Smooth muscle cell of the brain vasculature (primary cell): ENCODE measurements around the gene BEST4.
"Not testable (repeated sequence)": the region's sequence is repeated elsewhere in the genome, so short reads cannot be mapped to it uniquely, and the experiment has no call there.

Experiments
- DNase-seq: peaks from one replicate; pipeline ENCODE4 v3.0.0-alpha.2; 2012; ENCODE audit warnings: low read depth, low spot score

BEST4 gene

DNA sequence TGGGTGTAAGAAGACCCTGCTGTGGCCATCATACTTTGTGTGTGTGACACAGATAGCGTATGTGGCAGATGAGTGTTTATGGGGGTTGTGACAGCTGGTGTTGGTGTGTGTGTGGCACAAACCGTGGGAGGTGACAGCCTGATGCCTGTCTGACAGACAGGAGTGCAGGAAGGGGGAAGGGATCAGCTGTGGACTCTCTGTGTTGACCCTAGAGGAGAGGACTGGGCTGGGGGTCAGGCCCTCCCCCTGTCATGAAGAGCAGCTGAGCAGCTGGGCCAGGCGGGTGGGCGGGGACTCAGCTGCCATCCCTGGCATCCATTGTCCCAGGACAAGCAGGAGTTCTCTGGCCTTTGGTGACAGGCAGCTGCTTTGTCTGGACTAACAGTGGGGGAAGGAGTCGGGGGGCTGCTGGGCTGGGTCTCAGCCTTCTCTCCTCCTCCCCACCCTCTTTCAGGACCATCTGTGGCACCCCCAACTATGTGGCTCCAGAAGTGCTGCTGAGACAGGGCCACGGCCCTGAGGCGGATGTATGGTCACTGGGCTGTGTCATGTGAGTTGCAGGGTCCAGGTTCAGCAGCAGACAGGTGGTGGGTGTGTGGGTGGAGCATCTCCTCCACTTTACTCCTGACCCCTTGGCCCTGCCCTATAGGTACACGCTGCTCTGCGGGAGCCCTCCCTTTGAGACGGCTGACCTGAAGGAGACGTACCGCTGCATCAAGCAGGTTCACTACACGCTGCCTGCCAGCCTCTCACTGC lies 14.5 kb upstream of the BEST4 start:
- no peak for DNase-seq

DNA sequence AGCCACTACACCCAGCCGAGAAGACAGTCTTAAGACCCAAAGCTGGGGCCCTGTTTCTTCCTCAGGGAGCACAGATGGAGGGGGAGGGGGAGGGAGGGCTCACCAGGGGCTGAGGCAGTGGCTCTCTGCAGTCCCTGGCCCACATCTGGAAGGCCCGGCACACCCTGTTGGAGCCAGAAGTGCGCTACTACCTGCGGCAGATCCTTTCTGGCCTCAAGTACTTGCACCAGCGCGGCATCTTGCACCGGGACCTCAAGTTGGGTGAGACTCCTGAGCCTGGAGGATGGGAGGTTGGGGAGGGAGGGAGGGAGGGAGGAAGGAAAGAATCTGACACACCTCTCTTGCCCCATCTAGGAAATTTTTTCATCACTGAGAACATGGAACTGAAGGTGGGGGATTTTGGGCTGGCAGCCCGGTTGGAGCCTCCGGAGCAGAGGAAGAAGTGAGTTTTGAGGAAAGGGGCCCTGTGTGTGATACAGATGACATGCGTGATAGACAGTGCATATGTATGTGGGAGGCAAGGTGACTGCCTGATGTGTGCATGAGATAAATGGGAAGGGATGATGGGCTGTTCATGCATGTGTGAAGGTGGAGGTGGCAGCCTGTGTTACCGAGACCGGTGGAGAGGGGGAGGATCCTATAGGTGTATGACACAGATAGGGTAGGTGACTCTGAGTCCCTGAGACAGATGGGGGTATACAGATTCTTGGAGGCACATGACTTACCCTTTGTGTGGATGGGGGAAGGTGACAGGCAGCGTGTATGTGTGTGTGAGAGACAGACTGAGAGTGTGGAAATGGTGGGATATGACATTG lies 13.7 kb upstream of the BEST4 start:
- no peak for DNase-seq

DNA sequence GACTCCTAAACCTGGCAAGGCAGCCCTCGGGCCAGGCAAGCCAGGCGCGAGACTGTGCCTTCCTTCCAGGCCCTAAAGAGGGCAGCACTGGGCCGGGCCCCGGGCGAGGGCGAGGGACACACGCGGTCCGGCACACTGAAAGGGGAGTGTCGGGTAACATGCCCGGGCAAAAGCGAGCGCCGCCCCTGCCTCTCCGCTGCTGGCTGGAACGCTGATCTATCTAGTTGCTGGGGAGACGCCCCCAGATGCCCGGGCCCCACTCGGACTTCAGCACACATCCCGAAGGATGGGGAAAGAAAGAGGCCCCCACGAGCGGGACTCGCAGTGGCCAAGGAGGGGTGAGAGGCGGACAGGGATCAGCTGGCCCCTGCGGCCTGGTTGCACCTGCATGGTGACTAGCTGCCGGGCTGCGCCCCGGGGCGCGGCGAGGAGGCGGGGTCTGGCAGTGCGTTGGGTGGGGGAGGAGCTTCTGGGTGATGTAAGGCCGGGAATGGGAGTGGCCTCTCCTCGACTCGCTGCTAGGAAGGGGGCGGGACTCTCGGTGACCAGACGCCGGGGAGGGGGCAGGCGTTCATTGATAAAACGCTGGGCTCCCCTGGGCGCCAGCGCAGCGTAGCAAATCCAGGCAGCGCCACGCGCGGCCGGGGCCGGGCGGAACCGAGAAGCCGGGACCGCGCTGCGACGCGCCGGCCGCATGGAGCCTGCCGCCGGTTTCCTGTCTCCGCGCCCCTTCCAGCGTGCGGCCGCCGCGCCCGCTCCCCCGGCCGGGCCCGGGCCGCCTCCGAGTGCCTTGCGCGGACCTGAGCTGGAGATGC lies 12.0 kb upstream of the BEST4 start, which contains the start of gene PLK3:
PLK3 (plus strand) TSS at position 608 of the 815 bp plus-strand sequence; CDS start at position 695, 87 bp downstream.
- peak; percentile 96 for DNase-seq

DNA sequence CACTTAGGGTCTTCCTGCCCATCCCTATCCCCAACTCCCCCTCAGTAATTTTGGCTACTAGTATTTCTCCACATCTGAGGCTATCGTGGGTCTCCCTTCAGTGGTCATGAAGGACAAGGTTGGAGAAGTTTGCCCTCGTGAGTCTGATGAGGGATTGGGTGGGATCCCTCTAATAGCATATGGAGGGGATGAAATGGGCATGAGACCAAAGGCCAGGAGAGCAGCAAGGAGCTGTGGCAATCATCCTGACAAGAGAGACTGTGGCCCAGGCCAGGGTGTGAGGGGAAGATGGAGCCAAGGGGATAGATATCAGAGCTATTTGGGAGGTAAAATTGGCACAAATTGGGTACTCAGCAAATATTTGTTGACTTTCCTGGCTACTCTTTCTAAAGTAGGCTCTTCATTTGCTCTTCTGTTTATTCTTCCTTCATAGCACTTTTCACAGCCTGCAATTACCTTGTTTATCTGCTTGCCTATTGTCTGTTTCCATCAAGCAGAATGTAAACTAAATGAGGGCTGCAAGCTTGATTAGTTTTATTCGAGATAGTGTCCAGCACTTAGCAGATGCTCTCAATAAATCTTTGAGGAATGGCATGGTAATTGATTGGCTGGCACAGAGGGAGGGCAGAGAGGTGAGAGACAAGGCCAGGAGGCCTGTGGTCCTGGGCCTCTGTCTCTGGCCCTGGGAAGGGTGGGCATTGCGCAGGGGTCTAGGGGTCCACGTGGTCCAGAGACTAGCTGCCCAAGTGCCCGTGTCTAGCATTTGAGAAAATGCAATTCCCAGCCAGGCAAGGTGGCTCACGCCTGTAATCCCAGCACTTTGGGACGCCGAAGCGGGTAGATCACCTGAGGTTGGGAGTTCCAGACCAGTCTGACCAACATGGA lies 10.8 kb upstream of the BEST4 start:
- DNase-seq, result no peak

DNA sequence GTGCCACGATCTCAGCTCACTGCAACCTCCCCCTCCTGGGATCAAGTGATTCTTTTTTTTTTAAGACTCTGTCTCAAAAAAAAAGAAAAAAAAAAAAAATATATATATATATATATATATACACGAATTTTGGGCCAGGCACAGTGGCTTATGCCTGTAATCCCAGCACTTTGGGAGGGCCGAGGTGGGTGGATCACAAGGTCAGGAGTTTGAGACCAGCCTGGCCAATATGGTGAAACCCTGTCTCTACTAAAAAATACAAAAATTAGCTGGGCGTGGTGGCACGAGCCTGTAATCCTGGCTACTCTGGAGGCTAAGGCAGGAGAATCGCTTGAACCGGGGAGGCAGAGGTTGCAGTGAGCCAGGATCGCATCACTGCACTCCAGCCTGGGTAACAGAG lies 9.9 kb upstream of the BEST4 start:
- DNase-seq, result not testable (repeated sequence)

DNA sequence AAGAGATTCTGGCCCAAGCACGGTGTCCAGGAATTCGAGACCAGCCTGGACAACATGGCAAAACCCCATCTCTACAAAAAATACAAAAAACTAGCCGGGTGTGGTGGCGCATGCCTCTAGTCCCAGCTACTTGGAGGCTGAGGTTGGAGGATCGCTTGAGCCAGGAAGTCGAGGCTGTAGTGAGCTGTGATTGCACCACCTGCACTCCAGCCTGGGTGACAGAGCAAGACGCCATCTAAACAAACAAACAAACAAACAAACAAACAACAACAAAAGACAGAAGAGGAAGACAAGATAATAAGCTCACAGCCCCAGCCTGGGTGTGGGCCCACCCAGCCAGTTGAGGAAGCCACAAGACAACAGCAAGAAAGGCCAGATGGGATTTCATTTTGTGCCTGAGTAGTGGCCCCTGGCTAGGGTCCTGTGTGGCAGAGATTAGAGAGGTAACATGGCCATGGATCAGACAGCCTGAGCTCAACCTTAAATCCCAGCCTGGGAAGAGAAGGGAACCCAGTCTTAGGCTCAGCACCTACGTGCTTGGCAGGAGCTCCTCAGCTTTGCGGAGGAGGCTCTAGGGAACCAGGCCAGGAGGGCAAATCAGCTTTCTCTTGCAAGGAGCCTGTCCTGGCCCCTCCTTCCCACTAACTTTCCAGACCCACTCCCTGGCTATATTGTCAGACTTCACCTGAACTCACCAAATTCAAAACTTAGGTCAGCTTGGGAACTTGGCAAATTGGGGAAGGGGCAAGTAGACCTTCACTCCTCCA lies 4.9 kb upstream of the BEST4 start:
- no peak for DNase-seq

DNA sequence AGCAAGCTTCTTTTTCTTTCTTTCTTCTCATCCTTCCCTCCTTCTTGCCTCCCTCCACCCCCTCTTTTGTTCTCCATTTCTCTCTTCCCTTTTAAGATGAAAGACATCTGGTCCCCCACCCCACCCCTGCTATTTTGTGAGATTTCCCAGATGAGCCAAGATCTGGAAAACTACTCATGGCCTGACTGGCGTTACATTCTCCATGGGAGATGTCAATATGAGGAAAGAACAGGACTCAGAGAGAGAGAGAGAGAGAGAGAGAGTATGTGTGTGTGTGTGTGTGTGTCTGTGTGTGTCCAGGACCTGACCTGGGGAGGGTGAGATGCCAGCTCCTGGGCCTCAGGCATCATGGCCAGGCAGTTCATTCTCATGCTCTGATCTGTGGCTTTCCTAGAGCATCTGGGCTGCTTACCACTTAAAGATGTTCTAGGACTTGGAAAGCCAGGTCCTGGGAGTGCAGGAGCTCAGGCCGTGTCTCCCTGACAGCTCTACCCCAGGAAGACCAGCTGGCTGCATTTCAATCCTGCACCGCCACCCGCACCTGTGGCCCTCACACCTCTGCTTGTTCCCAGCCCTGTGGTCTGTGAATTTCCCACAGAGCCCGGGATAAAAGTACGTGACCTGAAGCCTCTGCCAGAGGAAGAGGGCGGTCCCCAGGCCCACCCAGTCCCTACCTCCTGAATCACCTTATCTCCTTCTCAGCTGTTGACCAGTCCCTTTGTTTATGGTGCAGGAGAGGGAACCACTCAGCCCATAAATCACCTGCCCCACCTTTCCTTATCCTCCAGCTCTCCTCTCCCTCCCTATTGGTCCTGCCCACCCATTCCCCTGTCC lies 3.2 kb upstream of the BEST4 start:
- DNase-seq, result no peak

DNA sequence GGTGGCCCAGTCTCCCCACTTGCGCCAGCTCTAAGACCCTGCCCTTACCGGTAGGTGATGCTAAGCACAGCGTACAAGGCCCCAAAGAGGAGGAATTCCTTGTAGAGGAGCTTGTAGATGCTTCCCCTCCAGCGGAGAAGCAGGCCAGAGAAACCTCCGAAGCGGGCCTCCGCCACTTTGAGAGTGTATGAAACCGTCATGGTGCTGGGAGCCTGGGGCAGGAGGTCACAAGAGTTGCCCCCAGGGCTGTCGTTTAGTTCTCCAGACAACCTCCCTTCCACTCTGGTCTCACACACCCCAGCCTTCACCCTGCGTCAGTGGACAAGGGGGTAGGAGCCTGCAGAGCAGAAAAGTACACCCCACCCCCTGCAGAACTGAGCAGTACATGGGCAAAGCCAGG lies 464 bp downstream of the BEST4 start:
- no peak for DNase-seq

DNA sequence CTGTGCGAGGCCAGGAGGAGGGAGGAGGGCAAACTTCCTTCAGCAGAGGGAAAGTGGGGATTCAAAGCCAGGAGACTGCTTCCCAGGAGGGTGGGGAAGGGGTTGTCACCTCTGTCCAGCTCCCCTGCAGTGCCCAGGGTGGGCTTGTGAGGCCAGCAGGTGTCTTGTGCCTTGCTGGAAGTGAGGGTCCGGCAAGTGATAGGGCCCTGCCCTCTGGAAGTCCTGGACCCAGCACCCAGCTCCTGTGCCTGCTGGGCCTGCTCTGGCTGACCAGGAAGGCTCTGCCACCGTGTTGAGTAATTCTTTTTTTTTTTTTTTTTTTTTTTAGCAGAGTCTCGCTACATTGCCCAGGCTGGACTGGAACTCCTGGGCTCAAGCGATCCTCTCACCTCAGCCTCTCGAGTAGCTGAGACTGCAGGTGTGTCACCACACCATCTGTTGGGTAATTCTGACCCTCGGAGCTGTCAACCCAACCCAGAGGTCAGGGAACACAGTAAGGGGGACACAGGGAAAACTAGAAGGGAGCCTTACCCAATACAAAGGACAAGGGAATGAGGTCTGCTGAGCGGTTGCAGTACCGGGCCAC lies 1.0 kb downstream of the BEST4 start:
- DNase-seq, result no peak

DNA sequence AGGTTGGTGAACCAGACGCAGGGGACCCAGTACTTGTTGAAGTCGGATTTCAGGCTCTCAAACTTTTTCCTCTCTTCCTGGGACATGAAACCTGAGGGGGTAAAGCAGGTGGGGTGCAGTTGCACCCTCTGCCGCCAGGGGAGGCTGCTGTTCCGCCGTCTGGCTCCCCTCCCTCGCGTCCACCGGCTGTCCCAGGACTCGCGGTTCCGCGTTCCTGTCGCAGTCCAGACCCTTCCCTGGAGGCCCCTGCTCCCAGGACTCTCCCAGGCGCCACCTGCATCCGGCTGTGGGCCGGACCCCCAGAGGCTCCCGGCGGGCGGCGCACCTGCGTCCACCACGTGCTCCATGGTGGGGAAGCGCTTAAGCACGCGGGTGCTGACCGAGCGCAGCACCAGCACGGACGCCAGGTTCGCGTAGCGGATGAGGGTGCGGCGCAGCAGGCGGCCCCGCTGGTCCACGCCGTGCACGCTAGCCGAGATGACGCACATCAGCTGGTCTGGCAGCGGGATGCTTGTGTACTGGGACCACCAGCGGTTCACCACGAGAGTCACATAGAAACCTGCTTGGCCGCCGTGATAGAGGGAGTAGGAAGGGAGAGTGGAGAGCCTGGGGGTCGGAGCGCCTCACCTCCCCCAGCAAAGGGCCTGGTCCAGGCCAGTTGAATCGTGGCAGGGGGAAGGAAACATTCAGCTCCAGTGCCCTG lies 1.7 kb downstream of the BEST4 start:
- no peak for DNase-seq

DNA sequence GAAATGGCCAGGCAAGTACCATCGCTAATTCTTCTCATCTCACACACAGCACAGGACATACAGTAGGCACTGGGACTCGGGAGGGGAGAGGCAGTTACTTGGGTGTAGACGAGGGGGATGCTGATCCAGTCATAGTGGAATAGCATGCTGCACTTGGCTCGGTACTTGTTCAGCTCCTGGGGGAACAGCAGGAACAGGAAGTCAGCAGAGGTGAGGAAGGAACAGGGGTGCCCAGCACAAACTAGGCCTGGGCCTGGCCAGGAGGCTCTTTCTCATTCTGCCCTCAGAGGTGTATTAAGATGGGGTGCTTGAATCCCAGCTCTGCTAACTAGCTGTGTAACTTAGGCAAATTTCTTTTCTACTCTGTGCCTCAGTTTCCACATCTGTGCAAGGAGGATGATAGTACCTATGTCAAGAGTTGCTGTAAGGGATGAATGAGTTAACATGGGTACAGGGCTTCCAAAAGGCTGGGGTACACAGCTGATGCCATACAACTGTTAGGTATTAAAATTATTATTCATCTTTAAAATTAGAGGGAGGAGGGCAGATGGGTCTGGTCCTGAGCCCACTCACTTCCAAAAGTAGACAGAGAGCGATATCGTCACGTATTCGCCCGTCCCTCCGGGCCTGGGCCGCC lies 2.4 kb downstream of the BEST4 start:
- DNase-seq, result no peak

DNA sequence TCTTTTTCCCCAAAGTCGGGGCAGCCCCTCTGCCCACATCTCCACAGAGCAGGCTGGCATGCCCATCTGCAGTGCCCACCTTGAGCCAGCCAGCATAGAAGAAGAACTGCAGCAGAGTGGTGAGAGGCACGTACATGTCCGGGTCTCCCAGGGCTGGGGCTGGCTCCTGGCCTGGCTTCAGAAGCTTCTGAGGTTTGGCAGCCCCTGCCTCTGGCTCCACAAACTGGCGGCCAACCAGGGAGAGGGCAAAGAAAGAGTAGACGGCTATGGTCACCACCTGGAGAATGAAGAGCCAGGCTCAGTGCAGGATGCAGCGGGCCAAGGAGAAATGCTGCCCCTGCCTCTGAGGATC lies 3.0 kb downstream of the BEST4 start:
- no peak for DNase-seq

DNA sequence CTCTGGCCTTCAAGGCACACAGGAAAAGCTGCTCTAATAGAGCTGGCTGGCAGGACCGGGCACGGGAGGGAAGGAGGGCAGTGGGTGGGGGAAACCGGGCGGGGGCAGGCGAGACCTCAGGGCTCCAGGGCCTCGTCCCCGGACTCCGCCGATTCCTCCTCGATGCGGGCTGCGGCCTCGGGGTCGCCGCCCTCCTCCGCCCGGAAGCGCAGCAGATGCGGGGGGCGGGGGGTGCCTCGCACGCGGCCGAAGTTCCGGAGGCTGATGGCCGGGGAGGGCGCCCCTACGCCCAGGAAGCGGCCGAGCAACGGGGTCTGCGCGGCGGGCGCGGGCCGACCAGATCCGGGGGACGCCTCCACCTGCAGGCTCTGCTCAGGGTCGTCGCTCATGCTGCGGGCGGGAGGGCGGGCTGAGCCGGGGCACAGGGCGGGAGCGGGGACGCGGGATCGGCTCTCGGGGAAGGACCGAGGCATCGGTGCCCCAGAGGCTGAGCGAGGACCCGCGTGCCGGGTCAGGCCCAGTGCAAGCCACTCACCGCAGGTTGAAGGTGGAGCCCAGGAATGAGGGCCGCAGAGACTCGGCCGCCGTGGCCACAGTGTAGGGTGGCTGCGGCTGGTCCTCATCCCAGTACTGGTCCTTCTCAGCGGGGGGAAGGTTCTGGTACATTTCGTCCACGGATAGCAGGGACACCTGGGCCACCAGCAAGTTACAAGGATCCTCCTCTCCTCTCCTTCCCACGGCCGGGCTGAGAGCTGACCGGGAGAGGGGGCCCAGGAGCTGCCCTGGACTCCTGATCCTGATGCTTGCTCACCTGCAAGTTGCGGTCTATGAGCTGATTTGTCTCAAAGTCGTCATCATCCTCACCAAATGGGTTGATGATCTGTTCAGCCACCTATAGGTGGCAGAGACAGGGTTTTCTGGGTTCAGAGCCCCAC lies 3.6 kb downstream of the BEST4 start:
- DNase-seq, result no peak

DNA sequence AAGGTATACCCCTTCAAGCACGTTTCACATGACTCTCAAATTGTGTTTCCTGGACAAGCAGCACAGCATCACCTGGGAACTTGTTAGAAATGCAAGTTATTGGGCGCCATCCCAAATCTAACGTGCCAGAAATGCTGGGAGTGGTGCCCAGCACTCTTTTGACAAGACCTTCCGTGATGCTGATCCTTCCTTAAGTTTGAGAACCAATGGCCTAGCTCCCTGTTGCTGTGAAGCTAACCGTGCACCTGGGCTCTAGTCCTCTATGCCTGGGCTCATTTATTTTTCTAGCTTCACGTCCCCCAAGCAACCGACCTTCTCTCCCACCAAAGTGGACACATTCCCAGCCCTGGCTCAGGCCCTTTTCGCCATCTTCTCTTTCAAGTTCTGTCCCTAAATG lies 4.3 kb downstream of the BEST4 start:
- DNase-seq, result no peak

DNA sequence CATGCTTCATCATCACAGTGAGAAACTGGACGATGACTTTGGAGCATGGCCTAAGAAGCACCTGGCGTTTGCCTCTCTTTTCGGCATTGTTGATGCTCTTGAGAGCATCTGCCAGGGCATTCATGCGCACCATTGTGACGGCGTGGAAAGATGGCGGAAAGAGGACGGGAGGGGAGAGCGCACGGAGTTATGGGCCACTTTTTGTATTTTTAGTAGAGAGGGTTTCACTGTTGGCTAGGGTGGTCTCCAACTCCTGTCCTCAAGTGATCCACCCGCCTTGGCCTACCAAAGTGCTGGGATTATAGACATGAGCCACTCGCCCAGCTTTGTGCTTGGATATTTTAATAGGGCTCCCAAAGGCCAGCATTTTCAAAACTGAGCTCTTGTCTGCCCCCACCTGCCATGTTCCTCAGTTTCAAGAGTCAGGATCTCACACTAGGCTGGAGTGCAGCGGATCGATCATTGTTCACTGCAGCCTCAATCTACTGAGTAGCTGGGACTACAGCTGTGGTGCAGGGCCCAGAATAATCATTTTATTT lies 7.3 kb downstream of the BEST4 start:
- no peak for DNase-seq

DNA sequence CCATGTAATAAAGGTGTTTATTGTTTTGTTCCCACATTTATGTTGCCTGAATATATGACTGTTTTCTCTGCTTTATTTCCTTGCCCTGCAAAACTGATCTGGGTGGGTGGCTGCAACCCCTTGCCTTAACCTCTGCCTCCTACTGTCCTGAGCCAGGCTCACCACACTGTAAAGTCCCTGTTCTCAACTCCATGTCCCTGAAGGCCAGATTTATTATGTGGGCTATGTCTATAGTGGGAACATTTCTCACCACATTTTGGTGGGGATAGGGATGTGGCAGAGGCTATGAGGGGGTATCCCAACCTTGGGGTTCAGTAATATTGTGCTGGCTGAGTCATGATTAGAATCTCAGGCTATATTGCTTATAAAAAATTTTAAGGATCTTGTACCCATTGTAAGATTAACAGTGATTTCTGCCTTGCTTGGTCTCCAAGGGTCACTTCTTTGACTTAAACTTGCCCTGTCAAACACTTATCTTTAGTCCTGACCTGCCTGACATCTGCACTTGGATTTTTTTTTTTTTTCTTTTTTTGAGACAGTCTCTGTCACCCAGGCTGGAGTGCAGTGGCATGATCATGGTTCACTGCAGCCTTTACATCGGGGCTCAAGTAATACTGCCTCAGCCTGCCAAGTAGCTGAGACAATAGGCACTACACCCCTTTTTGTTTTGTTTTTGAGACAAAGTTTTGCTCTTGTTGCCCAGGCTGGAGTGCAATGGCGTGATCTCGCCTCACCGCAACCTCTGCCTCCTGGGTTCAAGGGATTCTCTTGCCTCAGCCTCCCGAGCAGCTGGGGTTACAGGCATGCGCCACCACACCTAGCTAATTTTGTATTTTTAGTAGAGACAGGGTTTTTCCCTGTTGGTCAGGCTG lies 9.0 kb downstream of the BEST4 start:
- DNase-seq, result no peak
